ENCODE measurements around the gene A3GALT2.

- TF ChIP-seq CTCF (IDR thresholded peaks at IDR 0.05) = no peak
- TF ChIP-seq EZH2 (IDR thresholded peaks at IDR 0.05; ENCODE audit: borderline replicate concordance, insufficient read depth, low read depth, low read length, poor library complexity, severe bottlenecking) = no peak
Measured at GRCh38 chr1:33265780-33266605, 54.9 kb downstream of the A3GALT2 start.
